ENCODE measurements around the gene TSPAN5.
"Not testable (repeated sequence)": the region's sequence is repeated elsewhere in the genome, so short reads cannot be mapped to it uniquely, and the experiment has no call there.

The TSPAN5 gene

GRCh38 chr4:98462487-98462886 lies 195.9 kb downstream of the TSPAN5 start:
- DNase-seq (ENCODE audit: low read depth, low spot score): no peak

GRCh38 chr4:98461121-98461865 lies 197.1 kb downstream of the TSPAN5 start:
- DNase-seq (ENCODE audit: low read depth, low spot score): not testable (repeated sequence)

- DNase-seq (ENCODE audit: low read depth, low spot score): not testable (repeated sequence)
Observed at GRCh38 chr4:98457422-98457821, 201.0 kb downstream of the TSPAN5 start.

- DNase-seq (ENCODE audit: low read depth, low spot score): no peak
Observed at GRCh38 chr4:98452091-98452490, 206.3 kb downstream of the TSPAN5 start.

GRCh38 chr4:98448908-98449307 lies 209.5 kb downstream of the TSPAN5 start:
- no peak for DNase-seq (ENCODE audit: low read depth, low spot score)

GRCh38 chr4:98447648-98448047 lies 210.8 kb downstream of the TSPAN5 start:
- DNase-seq (ENCODE audit: low read depth, low spot score): no peak

- DNase-seq (ENCODE audit: low read depth, low spot score): no peak
Observed at GRCh38 chr4:98446499-98447375, 211.7 kb downstream of the TSPAN5 start.

GRCh38 chr4:98444371-98444770 lies 214.0 kb downstream of the TSPAN5 start:
- no peak for DNase-seq (ENCODE audit: low read depth, low spot score)

GRCh38 chr4:98434816-98435215 lies 223.6 kb downstream of the TSPAN5 start:
- no peak for DNase-seq (ENCODE audit: low read depth, low spot score)

- no peak for DNase-seq (ENCODE audit: low read depth, low spot score)
Observed at GRCh38 chr4:98433691-98434090, 224.7 kb downstream of the TSPAN5 start.

- DNase-seq (ENCODE audit: low read depth, low spot score): no peak
Observed at GRCh38 chr4:98430708-98431403, 227.6 kb downstream of the TSPAN5 start.

- DNase-seq (ENCODE audit: low read depth, low spot score): no peak
Observed at GRCh38 chr4:98423009-98423408, 235.4 kb downstream of the TSPAN5 start.

- DNase-seq (ENCODE audit: low read depth, low spot score): no peak
Observed at GRCh38 chr4:98421111-98421510, 237.3 kb downstream of the TSPAN5 start.
